ENCODE data around the gene ZNF777.

DNA sequence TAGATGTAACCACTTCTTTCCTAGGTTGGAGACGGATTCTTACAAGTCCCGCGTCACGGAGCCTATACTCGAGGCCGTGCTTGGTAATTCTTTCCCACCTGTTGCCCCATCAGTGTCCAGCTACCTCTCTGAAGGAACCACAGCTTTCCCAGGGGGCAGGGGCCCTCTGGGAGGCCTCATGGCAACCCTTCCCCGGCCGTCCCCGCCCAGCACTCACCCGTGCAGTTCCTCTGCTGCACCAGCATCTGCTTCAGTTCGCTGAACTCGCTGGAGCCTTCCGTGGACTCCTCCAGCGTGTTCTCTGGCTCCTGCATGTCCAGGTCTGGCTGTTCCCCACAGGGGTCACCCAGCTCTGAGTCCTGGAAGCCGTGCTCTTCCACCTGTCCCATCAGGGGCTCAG lies 24.5 kb downstream of the ZNF777 start:
- TF ChIP-seq, protein P1, sequence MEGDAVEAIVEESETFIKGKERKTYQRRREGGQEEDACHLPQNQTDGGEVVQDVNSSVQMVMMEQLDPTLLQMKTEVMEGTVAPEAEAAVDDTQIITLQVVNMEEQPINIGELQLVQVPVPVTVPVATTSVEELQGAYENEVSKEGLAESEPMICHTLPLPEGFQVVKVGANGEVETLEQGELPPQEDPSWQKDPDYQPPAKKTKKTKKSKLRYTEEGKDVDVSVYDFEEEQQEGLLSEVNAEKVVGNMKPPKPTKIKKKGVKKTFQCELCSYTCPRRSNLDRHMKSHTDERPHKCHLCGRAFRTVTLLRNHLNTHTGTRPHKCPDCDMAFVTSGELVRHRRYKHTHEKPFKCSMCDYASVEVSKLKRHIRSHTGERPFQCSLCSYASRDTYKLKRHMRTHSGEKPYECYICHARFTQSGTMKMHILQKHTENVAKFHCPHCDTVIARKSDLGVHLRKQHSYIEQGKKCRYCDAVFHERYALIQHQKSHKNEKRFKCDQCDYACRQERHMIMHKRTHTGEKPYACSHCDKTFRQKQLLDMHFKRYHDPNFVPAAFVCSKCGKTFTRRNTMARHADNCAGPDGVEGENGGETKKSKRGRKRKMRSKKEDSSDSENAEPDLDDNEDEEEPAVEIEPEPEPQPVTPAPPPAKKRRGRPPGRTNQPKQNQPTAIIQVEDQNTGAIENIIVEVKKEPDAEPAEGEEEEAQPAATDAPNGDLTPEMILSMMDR (IDR thresholded peaks at IDR 0.05; ENCODE audit: insufficient read depth, low read length, poor library complexity, severe bottlenecking): no peak
- no peak for TF ChIP-seq EZH2phosphoT487 (conservative IDR thresholded peaks at IDR 0.05; ENCODE audit: low read length)

Data from SU-DHL-6 (cell line).